AG10803 (cell line): ENCODE data around the gene MICU1.

Experiments
- DNase-seq: peaks from one replicate; pipeline ENCODE4 v3.0.0; 2010; ENCODE audit warnings: low read depth
- H3K4me3 ChIP-seq: 2 replicates; pipeline ENCODE4 v1.5.1; 2011; ENCODE audit warnings: mild to moderate bottlenecking, low read length, control low read depth
- TF ChIP-seq, protein P1 (sequence below): conservative IDR thresholded peaks from 2 replicates; pipeline ENCODE4 v1.5.1; 2011; ENCODE audit warnings: mild to moderate bottlenecking, low read length, control low read depth, inconsistent platforms

MICU1 gene

DNA sequence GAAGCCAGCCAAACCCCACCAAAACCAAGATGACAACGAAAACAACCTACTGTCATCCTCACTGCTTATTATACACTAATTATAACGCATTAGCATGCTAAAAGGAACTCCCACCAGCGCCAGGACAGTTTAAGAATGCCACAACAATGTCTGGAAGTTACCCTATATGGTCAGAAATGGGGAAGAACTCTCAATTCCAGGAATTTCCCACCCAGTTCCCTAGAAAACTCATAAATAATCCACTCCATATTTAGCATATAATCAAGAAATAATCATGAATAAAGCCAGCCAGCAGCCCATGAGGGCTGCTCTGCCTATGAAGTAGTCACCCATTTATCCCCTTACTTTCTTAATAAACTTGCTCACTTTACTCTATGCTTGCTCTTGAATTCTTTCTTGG, 20.8 kb downstream of the MICU1 start:
- TF ChIP-seq, protein P1, sequence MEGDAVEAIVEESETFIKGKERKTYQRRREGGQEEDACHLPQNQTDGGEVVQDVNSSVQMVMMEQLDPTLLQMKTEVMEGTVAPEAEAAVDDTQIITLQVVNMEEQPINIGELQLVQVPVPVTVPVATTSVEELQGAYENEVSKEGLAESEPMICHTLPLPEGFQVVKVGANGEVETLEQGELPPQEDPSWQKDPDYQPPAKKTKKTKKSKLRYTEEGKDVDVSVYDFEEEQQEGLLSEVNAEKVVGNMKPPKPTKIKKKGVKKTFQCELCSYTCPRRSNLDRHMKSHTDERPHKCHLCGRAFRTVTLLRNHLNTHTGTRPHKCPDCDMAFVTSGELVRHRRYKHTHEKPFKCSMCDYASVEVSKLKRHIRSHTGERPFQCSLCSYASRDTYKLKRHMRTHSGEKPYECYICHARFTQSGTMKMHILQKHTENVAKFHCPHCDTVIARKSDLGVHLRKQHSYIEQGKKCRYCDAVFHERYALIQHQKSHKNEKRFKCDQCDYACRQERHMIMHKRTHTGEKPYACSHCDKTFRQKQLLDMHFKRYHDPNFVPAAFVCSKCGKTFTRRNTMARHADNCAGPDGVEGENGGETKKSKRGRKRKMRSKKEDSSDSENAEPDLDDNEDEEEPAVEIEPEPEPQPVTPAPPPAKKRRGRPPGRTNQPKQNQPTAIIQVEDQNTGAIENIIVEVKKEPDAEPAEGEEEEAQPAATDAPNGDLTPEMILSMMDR, result no peak
- no peak overlapping the region for H3K4me3 ChIP-seq
- DNase-seq, result peak; percentile 70

DNA sequence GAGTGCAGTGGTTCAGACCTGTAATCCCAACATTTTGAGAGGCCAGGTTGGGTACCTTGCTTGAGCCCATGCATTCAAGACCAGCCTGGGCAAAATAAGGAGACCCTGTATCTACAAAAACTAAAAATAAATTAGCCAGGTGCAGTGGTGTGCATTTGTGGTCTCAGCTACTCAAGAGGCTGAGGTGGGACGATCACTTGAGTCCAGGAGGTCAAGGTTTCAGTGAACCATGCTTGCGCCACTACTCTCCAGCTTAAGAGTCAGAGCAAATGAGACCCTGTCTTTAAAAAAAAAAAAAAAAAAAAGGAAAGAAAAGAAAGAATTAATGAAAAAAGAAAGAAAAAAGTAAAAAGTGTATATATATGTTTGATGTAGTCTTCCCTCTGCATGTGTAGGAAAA, 24.7 kb downstream of the MICU1 start:
- TF ChIP-seq, protein P1, result no peak
- H3K4me3 ChIP-seq, result no peak overlapping the region
- DNase-seq, result no peak

DNA sequence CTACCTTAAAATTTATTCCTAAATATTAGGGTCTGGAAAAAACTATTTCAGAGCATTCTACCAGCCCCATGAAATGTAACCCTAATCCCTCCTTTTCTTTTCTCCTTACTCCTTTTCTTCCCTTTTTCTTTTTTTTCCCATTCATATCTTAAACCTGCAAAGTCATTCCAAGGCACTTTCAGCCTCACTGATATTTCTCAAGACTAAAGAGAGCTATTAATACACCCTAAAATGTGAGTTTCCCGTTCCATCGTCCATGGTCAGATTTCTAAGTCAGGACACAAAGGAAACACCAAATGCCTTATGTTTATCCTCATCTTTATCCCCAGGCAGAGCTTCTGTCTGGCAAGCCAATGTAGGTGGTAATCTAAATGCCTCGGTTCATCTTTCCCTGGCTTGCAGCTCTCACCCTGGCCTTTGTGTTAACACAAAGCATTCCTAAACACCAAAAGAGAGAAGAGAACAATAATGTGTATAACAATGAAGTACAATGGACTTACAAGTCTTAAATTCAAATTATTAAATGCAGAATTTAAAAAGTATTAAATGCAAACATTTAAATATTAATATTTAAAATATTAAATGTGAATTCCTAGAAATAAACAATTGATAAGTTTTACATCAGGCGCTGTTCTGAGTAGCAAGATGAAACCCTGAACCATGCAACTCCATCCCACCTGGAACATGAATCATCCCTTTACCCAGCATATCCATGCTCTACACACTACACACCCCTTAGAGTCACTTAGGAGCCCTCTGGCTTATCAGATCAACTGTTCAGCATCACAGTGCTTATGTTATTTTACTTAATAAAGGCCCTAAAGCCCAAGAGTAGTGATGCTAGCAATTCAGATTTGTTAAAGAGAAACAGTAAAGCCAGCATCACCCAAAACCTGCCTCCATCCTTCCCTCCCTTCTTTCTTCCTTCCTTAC, 26.8 kb downstream of the MICU1 start:
- no peak for DNase-seq
- TF ChIP-seq, protein P1, result no peak
- no peak overlapping the region for H3K4me3 ChIP-seq

DNA sequence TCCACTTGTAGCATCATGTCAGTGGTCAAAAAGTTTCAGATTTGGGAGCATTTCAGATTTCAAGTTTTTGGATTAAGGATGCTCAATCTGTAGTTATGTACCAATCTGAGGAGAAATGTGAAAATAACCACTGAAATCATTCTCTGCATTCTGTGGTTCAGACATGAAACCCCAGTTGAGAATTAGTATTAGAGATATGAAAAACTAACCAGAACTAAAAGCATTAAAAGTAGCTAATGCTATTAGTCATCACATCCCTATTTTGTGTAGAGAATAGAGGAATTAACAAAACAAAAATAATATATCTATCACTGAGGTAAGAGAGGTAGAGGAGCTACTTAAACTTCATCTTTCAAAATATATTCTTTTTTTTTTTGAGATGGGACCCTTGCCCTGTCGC, 28.0 kb downstream of the MICU1 start:
- peak; percentile 74 for DNase-seq
- no peak overlapping the region for H3K4me3 ChIP-seq
- TF ChIP-seq, protein P1, result no peak

DNA sequence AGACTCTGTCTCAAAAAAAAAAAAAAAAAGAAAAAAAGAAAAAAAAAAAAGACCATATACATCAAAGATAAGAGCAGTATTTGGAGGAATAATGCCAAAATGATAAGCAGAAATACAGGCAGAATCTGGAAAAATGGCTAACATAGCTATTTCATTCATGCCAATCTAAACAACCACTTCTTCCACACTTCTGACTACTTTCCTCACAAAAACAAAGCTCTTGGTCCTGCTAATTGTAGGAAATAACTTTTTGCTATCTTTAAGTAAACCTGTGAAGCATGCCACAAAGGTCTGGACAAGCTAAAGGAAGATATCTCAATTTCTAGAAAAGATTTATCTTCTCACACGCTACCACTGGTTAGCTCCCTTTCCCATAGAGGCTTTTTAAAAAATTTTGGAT, 30.4 kb downstream of the MICU1 start:
- no peak overlapping the region for H3K4me3 ChIP-seq
- TF ChIP-seq, protein P1, result no peak
- DNase-seq, result no peak

DNA sequence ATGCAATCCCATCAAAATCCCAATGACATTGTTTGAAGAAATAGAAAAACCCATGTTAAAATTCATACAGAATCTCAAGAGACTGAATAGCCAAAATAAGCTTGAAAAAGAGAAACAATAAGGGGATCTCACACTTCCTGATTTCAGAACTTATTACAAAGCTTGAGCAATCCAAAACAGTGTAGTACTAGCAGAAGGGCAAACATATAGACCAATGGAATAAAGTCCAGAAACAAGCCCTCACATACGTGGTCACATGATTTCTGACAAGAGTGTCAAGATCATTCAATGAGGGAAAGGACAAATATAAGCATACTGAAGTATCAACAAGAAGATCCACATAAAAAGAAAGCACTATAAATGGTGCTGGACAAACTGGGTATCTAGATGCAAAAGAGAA, 31.9 kb downstream of the MICU1 start:
- TF ChIP-seq, protein P1, result no peak
- DNase-seq, result no peak
- H3K4me3 ChIP-seq, result no peak overlapping the region

DNA sequence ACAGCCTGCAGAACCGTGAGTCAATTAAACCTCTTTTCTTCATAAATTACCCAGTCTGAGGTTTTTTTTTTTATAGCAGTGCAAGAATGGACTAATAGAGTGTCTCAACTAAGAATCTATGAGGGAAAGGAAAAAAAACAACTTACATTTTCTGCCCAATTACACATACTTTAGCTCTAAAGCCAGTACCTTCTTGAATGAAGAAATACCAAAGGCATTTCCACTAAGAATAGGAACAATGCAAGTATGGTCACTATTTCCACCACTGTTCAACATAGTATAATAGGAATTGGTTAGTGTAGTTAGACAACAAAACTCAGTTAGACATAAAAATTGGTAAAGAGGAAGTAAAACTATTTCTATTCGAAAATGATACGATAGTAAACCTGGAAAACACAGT, 37.6 kb downstream of the MICU1 start:
- peak; percentile 28 for DNase-seq
- TF ChIP-seq, protein P1, result no peak
- no peak overlapping the region for H3K4me3 ChIP-seq
